ENCODE measurements around the gene RPIA.

RPIA gene

DNA sequence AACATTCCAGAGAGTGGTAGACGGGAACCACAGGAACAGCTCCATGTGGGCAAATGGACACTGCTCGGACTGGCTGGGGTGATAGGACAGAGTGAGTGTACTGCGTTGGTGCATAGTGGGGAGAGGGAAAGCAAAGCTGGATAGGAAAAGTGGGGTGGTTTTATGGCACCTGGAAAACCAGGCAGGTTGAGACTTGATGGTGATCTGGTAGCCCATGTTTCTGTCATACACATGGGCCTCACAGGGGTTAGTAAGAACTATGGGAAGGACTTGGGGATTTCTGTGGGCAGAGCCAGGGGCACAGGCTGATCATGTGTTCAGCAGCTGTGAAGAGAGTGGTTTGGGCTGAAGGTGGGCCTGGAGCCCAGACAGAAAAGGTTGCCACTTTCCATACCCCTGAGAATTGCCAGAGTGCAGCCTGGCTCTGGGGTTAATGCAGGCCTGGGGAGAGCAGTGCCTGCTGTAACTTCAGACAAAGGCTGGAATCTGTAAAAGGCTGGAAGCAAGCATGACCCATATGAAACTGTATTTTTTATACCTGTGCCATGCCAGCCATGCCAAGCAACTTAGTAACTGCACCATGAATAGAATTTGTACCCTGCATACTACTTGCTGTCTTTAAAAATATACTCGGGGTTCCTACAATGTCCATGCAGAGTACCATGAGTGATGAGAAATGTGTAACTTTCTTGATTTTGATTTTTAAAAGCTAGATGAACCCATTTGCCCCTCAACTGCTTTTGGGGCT lies 41.9 kb downstream of the RPIA start:
- no peak for DNase-seq
- no peaks in the 10 kb centered on the region for H3F3A ChIP-seq (ENCODE audit: insufficient read depth, low read length)
- no peak overlapping the region for H3K4me2 ChIP-seq (ENCODE audit: low read depth, low read length)
- H4K20me1 ChIP-seq (ENCODE audit: insufficient read depth, low read length): no peaks in the 10 kb centered on the region
- H2AFZ ChIP-seq (ENCODE audit: low read length): no peak overlapping the region
- no peak overlapping the region for H3K27ac ChIP-seq (ENCODE audit: low read length)
- no peaks in the 10 kb centered on the region for H3K9me3 ChIP-seq (replicated peaks; ENCODE audit: insufficient read depth, low read length)
- H3K9me2 ChIP-seq (replicated peaks; ENCODE audit: insufficient read depth, low read length): no peaks in the 10 kb centered on the region
- no peak overlapping the region for H3K9ac ChIP-seq (ENCODE audit: low read length)
- TF ChIP-seq, protein P1, sequence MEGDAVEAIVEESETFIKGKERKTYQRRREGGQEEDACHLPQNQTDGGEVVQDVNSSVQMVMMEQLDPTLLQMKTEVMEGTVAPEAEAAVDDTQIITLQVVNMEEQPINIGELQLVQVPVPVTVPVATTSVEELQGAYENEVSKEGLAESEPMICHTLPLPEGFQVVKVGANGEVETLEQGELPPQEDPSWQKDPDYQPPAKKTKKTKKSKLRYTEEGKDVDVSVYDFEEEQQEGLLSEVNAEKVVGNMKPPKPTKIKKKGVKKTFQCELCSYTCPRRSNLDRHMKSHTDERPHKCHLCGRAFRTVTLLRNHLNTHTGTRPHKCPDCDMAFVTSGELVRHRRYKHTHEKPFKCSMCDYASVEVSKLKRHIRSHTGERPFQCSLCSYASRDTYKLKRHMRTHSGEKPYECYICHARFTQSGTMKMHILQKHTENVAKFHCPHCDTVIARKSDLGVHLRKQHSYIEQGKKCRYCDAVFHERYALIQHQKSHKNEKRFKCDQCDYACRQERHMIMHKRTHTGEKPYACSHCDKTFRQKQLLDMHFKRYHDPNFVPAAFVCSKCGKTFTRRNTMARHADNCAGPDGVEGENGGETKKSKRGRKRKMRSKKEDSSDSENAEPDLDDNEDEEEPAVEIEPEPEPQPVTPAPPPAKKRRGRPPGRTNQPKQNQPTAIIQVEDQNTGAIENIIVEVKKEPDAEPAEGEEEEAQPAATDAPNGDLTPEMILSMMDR (IDR thresholded peaks at IDR 0.05; ENCODE audit: low read length): no peak
- TF ChIP-seq EZH2 (optimal IDR thresholded peaks at IDR 0.05; ENCODE audit: low read depth, low read length) (no peak), EZH2phosphoT487 (IDR thresholded peaks at IDR 0.05; ENCODE audit: low read length) (no peak)
- H3K4me1 ChIP-seq (ENCODE audit: low read length): 0 out of 2 replicates have a peak, but pooled peaks cover 4% of the 10 kb centered on the region
- no peaks in the 10 kb centered on the region for H3K27me3 ChIP-seq (replicated peaks; ENCODE audit: insufficient read depth, low read length)
- no peaks in the 10 kb centered on the region for H3K36me3 ChIP-seq (replicated peaks; ENCODE audit: insufficient read depth, low read length)
- H3K79me2 ChIP-seq (ENCODE audit: low read length): peaks cover 3% of the 10 kb centered on the region; the same call in 1 of the 2 replicates
- no peak overlapping the region for H3K4me3 ChIP-seq (ENCODE audit: low read length)

DNA sequence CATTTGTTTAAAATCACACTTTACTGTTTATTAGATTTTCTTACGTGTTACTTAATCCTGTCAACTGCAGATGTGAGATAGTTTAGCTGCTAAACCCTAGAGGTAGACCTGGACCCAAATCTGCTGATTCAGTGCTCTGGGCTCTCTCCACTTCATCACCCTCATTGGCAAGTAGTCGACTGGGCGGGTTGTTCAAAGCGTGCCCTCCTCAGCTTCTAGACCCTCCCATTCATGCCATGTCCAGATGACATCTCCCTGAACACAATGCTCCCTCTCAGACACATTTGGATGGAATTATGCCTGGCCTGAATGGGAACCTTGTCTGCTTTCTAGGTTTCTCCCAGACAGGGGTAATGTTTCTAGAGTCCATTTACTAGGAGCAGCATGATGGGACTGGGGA lies 43.7 kb downstream of the RPIA start:
- TF ChIP-seq, protein P1 (IDR thresholded peaks at IDR 0.05; ENCODE audit: low read length): no peak
- no peak for TF ChIP-seq EZH2 (optimal IDR thresholded peaks at IDR 0.05; ENCODE audit: low read depth, low read length)
- no peak for TF ChIP-seq EZH2phosphoT487 (IDR thresholded peaks at IDR 0.05; ENCODE audit: low read length)
- Histone ChIP-seq H3K9ac (ENCODE audit: low read length) (no peak overlapping the region), H3K36me3 (replicated peaks; ENCODE audit: insufficient read depth, low read length) (no peaks in the 10 kb centered on the region)

DNA sequence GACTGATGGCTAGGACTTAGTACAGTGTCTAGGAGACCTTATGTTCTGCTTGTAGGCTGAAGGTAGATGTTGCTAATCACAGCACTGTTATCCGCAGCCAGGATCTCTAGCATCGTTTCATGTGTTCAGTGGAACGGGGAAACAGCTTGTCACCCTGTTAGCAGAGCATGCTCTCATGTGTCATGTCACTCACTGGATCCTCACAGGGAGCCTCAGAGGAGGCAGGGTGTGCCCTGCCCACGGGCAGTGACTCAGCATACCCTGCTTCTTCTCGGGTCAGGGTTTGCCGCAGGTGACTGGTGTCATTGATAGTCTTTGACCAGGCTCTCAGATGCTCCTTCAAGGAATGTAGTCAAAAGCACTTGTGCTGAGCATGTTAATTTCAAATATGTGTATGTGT lies 44.4 kb downstream of the RPIA start:
- TF ChIP-seq EZH2phosphoT487 (IDR thresholded peaks at IDR 0.05; ENCODE audit: low read length) (no peak), EZH2 (optimal IDR thresholded peaks at IDR 0.05; ENCODE audit: low read depth, low read length) (no peak)
- TF ChIP-seq, protein P1 (IDR thresholded peaks at IDR 0.05; ENCODE audit: low read length): no peak
- H3K79me2 ChIP-seq (ENCODE audit: low read length): no peaks in the 10 kb centered on the region
- no peaks in the 10 kb centered on the region for H3K9me3 ChIP-seq (replicated peaks; ENCODE audit: insufficient read depth, low read length)
- H3K27ac ChIP-seq (ENCODE audit: low read length): no peak overlapping the region
- no peak for DNase-seq
- no peaks in the 10 kb centered on the region for H3K9me2 ChIP-seq (replicated peaks; ENCODE audit: insufficient read depth, low read length)
- H2AFZ ChIP-seq (ENCODE audit: low read length): no peak overlapping the region
- no peaks in the 10 kb centered on the region for H3K27me3 ChIP-seq (replicated peaks; ENCODE audit: insufficient read depth, low read length)
- no peaks in the 10 kb centered on the region for H3F3A ChIP-seq (ENCODE audit: insufficient read depth, low read length)
- H3K9ac ChIP-seq (ENCODE audit: low read length): no peak overlapping the region
- H3K4me2 ChIP-seq (ENCODE audit: low read depth, low read length): no peak overlapping the region
- H3K36me3 ChIP-seq (replicated peaks; ENCODE audit: insufficient read depth, low read length): no peaks in the 10 kb centered on the region
- no peaks in the 10 kb centered on the region for H4K20me1 ChIP-seq (ENCODE audit: insufficient read depth, low read length)
- H3K4me3 ChIP-seq (ENCODE audit: low read length): no peak overlapping the region
- peaks cover 4% of the 10 kb centered on the region; the same call in 1 of the 2 replicates for H3K4me1 ChIP-seq (ENCODE audit: low read length)

More for the DNA sequence above, 43.7 kb downstream of the RPIA start:
- Histone ChIP-seq H3K9me3 (replicated peaks; ENCODE audit: insufficient read depth, low read length) (no peaks in the 10 kb centered on the region), H3K4me1 (ENCODE audit: low read length) (peaks cover under 1% of the 10 kb centered on the region; the same call in 1 of the 2 replicates), H3K79me2 (ENCODE audit: low read length) (no peaks in the 10 kb centered on the region), H3K4me2 (ENCODE audit: low read depth, low read length) (no peak overlapping the region), H2AFZ (ENCODE audit: low read length) (no peak overlapping the region), H3K27me3 (replicated peaks; ENCODE audit: insufficient read depth, low read length) (no peaks in the 10 kb centered on the region), H4K20me1 (ENCODE audit: insufficient read depth, low read length) (no peaks in the 10 kb centered on the region), H3F3A (ENCODE audit: insufficient read depth, low read length) (no peaks in the 10 kb centered on the region), H3K27ac (ENCODE audit: low read length) (no peak overlapping the region), H3K9me2 (replicated peaks; ENCODE audit: insufficient read depth, low read length) (no peaks in the 10 kb centered on the region), H3K4me3 (ENCODE audit: low read length) (no peak overlapping the region)
- DNase-seq: no peak

All from MM.1S (cell line).